Parathyroid adenoma (tissue), 2 donors: ENCODE data around the gene ELP4.

Source experiments
- H2AFZ ChIP-seq: fragments of 300-600 bp; sonication (generic); one replicate; pipeline ENCODE4 v1.7.0; 2017; ENCODE audit warnings: antibody characterized with exemption, mild to moderate bottlenecking
- H3K27ac ChIP-seq: fragments of 300-600 bp; sonication (generic); one replicate; pipeline ENCODE4 v1.7.0; 2017
- H3K27me3 ChIP-seq: fragments of 300-600 bp; sonication (generic); one replicate; pipeline ENCODE4 v1.7.0; 2017; ENCODE audit warnings: low read length; ENCODE audit not compliant: control insufficient read depth, insufficient read depth
- H3K36me3 ChIP-seq: fragments of 300-600 bp; sonication (generic); one replicate; pipeline ENCODE4 v1.7.0; 2017; ENCODE audit warnings: low read length; ENCODE audit not compliant: control insufficient read depth, insufficient read depth
- H3K4me1 ChIP-seq: fragments of 300-600 bp; sonication (generic); one replicate; pipeline ENCODE4 v1.7.0; 2017; ENCODE audit warnings: control low read depth
- H3K4me2 ChIP-seq: fragments of 300-600 bp; sonication (generic); one replicate; pipeline ENCODE4 v1.7.0; 2017; ENCODE audit warnings: low read length
- H3K4me3 ChIP-seq: fragments of 300-600 bp; sonication (generic); one replicate; pipeline ENCODE4 v1.7.0; 2017; ENCODE audit warnings: low read depth, low read length
- H3K79me2 ChIP-seq: fragments of 300-600 bp; sonication (generic); one replicate; pipeline ENCODE4 v1.7.0; 2017; ENCODE audit warnings: control low read depth
- H3K9ac ChIP-seq: fragments of 300-600 bp; sonication (generic); one replicate; pipeline ENCODE4 v1.7.0; 2017; ENCODE audit warnings: mild to moderate bottlenecking
- H3K9me3 ChIP-seq: fragments of 300-600 bp; sonication (generic); one replicate; pipeline ENCODE4 v1.7.0; 2017; ENCODE audit warnings: low read length; ENCODE audit not compliant: control insufficient read depth
- CTCF ChIP-seq: fragments of 300-600 bp; sonication (generic); IDR thresholded peaks from one replicate; pipeline ENCODE4 v1.7.0; 2017; ENCODE audit warnings: antibody characterized with exemption, mild to moderate bottlenecking
- donor health status: primary hyperparathyroidism.

Gene ELP4

DNA sequence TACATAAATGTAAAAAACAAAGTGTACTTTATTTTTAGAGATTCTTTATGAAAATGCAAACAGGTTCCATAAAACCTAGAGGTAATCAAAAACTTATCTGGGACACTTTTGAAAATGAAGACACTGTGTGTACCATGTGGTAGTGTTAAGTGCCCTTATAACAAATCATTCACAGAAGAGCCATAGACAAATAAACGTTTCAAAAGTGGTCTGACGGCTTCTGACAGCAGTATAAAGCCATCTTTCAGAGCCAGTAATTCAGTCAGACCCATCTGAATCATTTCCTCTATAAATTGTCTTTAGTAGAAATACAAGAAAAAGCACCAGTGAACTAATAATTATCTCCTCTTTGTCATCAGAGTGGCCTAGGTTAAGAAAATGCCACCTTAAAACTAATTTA lies 201.6 kb downstream of the ELP4 start:
- Histone ChIP-seq H3K4me3 (no peak overlapping the region), H3K27me3 (no peaks in the 10 kb centered on the region), H3K4me2 (no peak overlapping the region), H3K36me3 (no peaks in the 10 kb centered on the region), H3K9me3 (no peaks in the 10 kb centered on the region), H3K27ac (no peak overlapping the region), H2AFZ (no peak overlapping the region), H3K79me2 (no peaks in the 10 kb centered on the region), H3K9ac (no peak overlapping the region), H3K4me1 (no peaks in the 10 kb centered on the region)
- no peak for TF ChIP-seq CTCF

GRCh38 chr11:31712851-31713250 lies 203.3 kb downstream of the ELP4 start:
- no peaks in the 10 kb centered on the region for H3K27me3 ChIP-seq
- no peak overlapping the region for H3K4me3 ChIP-seq
- H3K4me2 ChIP-seq: no peak overlapping the region
- H3K79me2 ChIP-seq: no peaks in the 10 kb centered on the region
- no peak for TF ChIP-seq CTCF
- no peaks in the 10 kb centered on the region for H3K36me3 ChIP-seq
- no peaks in the 10 kb centered on the region for H3K9me3 ChIP-seq
- H3K9ac ChIP-seq: no peak overlapping the region
- no peak overlapping the region for H3K27ac ChIP-seq
- no peak overlapping the region for H2AFZ ChIP-seq
- H3K4me1 ChIP-seq: no peaks in the 10 kb centered on the region

GRCh38 chr11:31714840-31715239 lies 205.3 kb downstream of the ELP4 start:
- Histone ChIP-seq H3K9me3 (no peaks in the 10 kb centered on the region), H3K9ac (no peak overlapping the region), H3K4me3 (no peak overlapping the region)

GRCh38 chr11:31720225-31720624 lies 210.7 kb downstream of the ELP4 start:
- TF ChIP-seq CTCF: no peak
- H2AFZ ChIP-seq: no peak overlapping the region

More at GRCh38 chr11:31714840-31715239, 205.3 kb downstream of the ELP4 start:
- Histone ChIP-seq H3K4me2 (no peak overlapping the region), H3K27ac (no peak overlapping the region), H3K4me1 (no peaks in the 10 kb centered on the region), H3K27me3 (no peaks in the 10 kb centered on the region), H3K79me2 (no peaks in the 10 kb centered on the region), H2AFZ (no peak overlapping the region), H3K36me3 (no peaks in the 10 kb centered on the region)
- no peak for TF ChIP-seq CTCF

DNA sequence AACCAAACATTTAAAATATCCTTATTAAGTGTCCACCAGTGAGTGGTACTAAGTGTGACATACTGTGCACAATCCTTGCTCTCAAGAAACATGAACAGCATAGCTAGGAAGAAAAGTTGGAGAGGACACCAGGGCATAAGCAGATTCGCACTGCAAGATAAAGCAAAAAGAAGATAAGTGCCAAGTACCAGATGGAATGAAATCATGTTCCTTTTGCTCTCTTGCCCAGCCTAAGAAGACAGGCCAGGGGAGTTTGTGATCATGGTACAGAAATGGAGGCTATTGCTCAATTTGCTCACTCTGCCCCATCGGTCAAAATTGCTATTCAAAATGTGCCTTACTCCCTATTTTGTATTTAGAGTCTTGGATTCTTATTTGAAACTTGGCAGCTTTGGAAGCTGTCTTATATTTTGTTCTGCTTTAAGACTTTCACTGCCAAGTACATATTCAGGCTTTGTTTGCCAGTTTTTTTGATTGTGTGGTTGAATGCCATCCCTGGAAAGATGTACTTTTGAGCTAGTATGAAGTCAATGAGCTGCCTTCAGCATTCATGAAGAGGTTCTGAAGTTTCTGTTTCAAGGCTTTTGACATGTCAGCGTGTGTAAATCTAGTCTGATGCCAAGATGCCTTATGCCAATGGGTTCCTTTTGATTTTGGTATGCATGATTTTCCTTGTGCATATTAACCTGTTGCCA lies 211.3 kb downstream of the ELP4 start:
- H3K9me3 ChIP-seq: no peaks in the 10 kb centered on the region
- no peak overlapping the region for H3K4me2 ChIP-seq
- H3K9ac ChIP-seq: no peak overlapping the region
- no peak overlapping the region for H3K4me3 ChIP-seq
- H3K4me1 ChIP-seq: no peaks in the 10 kb centered on the region
- no peaks in the 10 kb centered on the region for H3K27me3 ChIP-seq
- H2AFZ ChIP-seq: no peak overlapping the region
- H3K27ac ChIP-seq: no peak overlapping the region
- no peak for TF ChIP-seq CTCF
- H3K36me3 ChIP-seq: no peaks in the 10 kb centered on the region
- H3K79me2 ChIP-seq: no peaks in the 10 kb centered on the region

More at GRCh38 chr11:31720225-31720624, 210.7 kb downstream of the ELP4 start:
- Histone ChIP-seq H3K79me2 (no peaks in the 10 kb centered on the region), H3K4me1 (no peaks in the 10 kb centered on the region), H3K9ac (no peak overlapping the region), H3K4me2 (no peak overlapping the region), H3K9me3 (no peaks in the 10 kb centered on the region), H3K27me3 (no peaks in the 10 kb centered on the region), H3K27ac (no peak overlapping the region), H3K36me3 (no peaks in the 10 kb centered on the region), H3K4me3 (no peak overlapping the region)
